Fibroblast of gingiva (primary cell): ENCODE results near the gene TRIM40.
"Not testable (repeated sequence)": the region's sequence is repeated elsewhere in the genome, so short reads cannot be mapped to it uniquely, and the experiment has no call there.

ENCODE experiments used
- DNase-seq: peaks from one replicate; pipeline ENCODE4 v3.0.0-alpha.2; 2011; ENCODE audit warnings: low read depth

TRIM40 gene

DNA sequence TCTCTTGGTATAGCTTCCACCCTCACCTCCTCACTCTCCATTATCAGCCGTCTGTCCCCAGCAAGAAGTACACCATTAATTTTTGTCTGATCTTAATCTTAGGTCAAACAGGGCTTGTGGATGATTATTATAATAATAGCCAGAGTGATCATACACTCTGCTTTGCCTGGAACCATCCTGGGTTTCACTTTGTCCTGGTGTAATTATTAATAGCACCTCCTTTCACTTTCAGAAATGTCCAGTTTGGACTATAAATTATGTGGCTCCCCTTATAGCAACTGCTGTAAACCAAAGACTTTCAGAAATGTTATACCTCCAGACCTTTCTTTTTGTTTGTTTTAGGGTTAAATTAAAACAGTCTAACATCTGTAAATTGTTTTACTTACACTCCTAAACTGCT lies 22.1 kb upstream of the TRIM40 start:
- DNase-seq: no peak

DNA sequence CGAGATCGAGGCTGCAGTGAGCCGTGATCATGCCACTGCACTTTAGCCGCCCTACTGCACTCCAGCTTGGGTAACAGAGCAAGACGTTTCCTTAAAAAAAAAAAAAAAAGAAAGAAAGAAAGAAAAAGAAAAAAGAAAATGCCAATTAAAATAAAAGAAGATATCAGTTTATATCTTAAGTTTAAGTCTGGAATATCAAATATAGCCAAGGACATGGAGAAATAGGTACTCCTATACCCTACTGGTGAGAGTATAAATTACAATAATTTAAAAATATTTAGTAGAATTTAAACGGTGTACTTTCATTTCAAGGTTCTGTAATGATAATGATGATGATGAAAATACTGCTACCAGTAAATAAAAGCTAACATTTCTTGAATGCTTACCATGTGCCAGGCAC lies 19.2 kb upstream of the TRIM40 start:
- DNase-seq: no peak

DNA sequence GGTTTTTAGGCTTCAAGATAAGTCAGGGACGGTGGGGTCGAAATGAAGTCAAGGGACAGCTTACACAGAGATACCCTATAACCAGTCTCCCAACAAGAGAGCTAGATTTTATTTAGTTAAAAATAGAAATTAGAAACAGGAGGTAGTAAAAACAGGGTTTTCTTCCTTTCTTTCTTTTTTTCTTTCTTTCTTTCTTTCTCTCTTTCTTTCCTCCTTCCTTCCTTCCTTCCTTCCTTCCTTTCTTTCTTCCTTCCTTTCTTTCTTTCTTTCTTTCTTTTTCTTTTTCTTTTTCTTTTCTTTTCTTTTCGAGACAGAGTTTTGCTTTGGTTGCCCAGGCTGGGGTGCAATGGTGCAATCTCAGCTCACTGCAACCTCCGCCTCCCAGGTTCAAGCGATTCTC lies 17.2 kb upstream of the TRIM40 start:
- not testable (repeated sequence) for DNase-seq

DNA sequence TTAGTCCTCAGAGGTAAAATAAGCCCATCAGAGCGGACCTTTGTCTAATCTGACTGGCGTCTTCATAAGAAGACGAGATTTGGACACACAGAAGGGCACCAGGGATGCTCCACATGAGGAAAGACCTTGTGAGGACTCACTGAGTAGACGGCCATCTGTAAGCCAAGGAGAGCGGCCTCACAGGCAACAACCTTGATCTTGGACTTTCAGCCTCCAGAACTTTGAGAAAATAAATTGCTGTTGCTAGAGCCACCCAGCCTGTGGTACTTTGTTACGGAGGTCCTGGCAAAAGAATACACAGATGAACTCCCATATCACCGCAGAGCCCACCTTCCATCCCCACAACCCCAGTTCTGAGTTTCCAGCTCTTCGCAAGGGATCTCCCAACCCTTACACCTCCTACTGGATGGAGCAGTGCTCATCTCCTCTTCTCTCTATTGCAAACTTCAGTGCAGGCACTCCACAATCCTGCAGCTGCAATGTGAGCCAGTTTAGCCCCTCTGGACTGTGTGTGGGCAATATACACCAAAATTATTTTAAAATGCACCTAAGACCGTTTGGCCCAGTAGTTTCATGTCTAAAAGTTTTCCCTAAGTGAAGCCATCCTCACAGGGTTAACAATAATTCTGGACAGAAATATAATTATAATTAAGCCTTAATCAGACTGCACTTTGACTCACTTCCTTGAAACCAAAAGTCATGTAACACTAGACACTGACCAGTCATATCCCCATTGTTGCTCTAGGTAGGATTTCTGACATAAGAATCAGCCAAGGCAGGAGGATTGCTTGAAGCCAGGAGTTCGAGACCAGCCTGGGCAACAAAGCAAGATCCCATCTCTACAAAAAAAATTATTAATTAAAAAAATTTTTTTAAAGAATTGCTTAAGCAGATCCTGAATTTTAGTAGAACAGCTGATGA lies 14.2 kb upstream of the TRIM40 start:
- DNase-seq: no peak

DNA sequence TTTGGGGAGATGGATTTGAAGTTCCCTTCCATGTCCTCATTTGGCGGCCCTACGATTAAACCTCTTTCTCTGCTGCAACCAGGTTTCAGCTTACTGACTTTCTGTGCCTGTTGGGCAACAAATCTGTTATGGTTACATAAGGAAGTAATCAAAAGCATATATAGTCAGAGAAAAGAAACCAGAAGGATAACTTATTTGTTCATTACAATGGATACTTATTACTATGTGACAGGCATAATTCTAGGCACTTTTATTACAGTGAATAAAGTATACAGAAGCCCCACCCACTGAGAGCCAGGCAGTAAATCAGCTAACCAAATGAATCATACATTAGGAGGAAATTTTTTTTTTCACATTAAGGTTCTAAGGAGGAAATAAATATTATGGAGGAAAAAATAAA lies 13.4 kb upstream of the TRIM40 start:
- DNase-seq: peak; percentile 55

DNA sequence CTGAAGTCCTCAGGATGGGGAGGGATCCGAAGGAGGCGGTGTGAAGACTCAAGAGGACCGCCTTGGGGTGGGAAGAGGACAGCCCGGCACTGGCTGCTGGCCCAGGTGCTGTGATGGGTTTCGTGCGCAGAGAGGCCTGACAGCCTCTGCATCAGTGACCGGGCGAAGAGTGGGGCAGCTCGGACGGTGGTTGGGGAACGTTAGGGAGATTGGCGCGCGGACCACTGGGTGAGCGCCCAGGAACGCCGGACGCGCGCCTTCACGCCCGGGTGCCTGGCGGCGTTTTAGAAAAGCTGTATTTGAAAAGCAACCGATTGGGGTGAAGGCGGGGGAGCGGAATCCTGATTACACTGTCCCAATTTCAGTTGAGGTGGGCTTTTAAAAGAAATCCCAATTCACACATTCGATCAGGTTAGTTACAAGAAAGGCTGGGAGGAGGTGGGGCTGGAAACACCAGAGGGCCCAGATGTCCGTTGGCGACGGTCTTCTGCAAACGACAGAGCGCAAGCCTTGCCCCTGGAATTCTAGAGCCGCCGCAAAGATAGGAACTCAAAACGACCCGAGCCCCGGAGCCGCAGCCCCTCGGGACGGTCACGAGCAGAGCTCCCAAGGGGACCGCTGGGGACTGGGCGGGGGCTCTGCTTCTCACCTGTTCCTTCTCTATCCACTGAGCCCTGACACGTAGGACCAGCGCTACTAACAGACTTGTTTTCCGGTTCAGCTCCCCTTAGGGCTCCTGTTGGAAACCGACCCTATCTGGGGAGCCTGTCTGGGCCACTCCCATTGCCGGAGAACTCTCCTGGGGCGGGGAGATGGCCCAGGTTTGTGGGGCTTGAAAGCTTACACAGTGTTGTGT lies 8.5 kb upstream of the TRIM40 start:
- DNase-seq: no peak

DNA sequence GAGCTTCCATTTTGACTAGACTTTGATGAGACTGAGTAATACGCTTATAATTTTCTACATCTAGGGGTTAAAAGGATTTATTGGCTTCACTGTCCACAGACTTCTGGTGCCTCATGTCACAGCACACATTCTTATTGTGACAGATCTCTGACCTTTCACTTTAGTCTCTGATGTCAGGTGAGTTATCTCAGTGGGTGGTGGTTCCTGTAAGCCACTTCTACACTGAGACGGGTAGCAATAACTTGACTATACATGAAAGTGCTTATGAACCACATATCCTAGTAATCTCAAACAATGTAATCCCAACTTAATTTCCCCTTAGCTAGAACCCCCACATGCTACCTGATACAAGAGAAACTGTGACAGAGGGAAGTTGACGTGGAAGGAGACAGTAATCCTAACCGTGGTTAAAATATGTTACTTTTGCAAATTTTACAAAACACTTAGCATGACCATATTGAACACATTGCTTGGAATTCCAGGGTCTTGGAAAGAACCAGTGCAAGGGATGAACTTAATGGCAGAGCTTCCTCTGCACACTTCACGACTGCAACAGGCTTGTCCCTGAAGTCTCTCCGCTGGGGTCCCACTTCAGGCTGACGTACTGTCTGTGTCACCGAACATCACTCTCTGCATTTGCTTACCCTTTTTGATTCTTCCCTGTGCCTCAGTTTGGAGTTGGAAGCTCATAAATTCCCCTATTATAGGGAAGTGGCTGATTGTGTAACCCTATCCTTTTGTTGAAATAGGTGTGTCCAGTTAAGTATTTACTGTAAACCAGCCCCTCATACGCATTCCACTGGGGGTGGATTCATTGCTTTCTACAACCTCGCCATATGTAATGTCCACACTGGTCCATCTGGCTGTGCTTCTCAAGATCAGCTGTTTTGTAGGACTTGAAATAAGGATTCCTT lies 6.4 kb upstream of the TRIM40 start:
- DNase-seq: no peak

DNA sequence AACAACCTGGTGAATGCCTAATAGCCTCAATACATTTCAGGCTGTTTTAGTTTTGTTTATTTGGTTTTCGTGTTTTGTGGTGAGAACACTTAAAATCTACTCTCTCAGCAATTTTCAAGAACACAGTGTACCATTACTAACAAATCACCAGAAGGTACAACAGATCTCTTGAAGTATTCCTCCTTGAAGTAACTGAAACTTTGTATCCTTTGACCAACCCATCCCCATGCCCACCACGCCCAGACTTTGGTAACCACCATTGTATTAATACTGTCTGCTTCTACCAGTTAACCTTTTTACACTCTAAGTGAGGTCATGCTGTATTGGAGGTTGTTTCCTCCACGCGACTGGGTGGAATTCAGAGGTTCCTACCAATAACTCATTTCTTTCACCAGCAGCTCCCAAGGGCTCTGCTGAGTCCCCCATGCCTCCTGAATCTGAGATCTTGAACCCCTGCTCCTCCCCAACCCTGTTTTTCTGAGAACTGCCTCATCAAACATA lies 5.7 kb upstream of the TRIM40 start:
- no peak for DNase-seq

DNA sequence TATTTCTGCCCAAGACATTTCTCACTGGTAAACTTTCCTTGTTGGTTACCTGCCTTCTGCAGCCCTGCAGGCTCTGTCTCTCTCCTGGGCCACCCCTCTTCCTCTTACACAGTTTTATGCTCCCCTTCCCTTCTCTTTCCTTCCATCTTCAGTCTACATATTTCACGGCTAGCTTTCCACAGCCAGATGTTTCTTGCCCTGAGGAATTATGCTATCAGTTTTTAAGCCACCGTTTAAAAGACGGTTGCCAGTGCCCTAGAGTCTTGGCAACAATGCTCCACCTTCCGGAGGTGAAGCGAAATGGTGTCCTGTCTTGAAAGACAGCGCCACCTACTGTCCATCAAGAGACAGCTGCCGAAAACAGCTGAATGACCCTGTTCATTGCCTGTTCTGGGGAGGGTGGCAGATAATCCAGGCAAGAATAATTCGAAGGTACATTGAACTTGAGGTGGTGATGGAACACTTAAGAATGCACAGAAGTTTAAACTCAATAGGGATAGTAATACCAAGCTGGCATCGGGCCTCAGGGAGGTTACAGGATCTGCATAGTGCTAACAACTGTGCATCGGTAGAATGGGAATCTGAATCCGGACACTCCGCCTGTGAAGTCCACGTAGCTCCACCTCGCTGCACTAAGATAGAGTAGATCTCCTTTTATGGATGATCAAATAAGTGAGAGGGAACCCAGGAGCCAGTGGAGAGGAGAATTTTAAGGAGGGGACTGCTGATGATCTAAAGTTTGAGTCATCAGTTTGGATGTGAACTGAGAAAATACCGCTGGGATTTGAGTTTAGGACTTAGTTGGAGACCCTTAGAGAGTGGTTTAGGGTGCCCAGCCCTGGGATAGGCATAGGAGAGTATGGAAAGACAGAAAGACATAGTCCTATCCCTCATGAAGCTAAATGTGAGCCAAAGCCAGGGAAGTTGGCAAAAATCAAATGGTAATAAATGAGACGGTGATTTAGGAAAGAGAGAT lies 4.8 kb upstream of the TRIM40 start:
- DNase-seq: peak; percentile 82

DNA sequence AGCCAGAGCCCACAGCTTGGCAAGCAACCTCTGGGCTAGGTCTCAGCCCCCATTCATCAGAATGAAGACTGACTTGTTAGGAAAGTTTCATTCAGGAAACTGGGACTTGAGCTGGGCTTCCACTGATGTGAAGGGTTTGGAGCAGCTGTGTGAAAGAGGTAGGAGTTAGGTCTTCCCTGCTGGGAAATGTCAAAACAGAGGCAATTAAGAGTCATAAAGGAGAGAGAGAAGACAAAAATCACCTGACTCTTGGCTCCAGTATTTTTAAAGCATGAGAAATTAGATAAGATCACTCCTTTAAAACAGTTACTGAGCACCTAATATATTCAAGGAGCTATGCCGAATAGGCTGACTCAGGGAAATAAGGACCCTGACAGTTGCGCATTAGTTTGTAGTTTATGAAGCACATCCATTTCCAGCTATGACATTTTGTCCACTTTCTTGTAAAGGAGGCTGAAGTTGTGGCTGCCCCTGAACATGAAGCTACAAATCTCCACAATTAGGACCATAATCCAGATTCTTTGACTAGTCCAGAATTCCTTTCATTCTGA lies 3.9 kb upstream of the TRIM40 start:
- DNase-seq: no peak

DNA sequence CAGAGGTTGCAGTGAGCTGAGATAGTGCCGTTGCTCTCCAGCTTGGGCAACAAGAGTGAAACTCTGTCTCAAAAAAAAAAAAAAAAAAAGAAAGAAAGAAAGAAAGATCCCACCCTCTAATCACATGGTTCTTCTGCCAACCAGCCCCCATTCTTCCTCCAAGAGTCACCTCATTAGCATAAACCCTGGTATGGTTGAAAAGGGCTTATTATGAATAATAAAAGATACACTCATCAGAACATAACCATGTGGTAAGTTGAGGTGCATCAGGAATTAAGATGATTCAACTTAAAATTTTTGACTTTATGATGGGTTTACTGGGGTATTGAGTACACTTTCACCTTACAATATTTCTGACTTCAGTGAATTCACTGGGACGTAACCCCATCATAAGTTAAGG lies 793 bp upstream of the TRIM40 start:
- DNase-seq: no peak

DNA sequence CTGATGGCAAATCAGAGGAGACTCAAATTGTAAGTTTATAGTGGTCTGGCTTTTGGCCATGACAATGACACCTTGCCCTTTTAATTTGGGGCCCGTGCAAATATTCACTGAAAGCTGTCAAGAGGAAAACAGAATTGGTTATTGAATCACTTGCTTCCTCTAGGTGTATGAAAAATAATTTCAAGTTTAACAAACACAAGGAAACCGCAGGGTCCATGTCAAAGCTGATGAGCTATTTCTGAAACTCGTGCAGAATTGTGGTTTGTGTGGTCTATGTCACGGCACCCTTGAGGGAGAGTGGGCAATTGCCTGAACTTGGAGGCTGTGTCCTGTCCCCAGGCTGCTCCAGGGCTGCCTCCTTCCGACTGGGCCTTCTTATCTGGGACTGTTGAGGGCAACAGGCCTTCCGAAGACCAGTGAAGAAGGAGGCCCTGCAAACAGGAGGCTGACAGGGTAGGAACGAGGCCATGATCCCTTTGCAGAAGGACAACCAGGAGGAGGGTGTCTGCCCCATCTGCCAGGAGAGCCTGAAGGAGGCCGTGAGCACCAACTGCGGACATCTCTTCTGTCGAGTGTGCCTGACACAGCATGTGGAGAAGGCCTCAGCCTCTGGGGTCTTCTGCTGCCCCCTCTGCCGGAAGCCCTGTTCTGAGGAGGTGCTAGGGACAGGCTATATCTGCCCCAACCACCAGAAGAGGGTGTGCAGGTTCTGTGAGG lies 788 bp downstream of the TRIM40 start:
- DNase-seq: no peak

DNA sequence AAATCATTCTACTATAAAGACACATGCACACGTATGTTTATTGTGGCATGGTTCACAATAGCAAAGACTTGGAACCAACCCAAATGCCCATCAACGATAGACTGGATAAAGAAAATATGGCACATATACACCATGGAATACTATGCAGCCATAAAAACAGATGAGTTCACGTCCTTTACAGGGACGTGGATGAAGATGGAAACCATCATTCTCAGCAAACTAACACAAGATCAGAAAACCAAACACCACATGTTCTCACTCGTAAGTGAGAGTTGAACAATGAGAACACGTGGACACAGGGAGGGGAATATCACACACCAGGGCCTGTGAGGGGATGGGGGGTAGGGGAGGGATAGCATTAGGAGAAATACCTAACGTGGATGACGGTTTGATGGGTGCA lies 4.3 kb downstream of the TRIM40 start:
- not testable (repeated sequence) for DNase-seq

DNA sequence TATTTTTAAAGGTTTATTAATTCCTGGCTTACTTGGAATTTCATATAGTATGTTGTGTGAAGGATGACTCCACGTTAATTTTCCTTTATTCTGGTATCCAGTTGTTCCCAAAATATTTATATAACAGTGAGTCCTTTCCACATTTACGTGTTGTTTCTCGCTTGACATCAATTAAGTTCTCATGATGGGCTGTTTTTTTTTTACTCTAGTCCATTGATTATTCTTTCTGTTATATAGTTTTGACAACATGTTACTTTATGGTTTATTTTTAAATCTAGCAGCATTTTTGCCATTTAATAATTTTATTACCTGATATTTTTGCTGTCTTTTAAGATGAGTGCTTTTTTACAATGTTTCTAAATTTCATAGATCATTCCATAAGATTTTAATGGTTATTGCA lies 6.7 kb downstream of the TRIM40 start:
- no peak for DNase-seq

DNA sequence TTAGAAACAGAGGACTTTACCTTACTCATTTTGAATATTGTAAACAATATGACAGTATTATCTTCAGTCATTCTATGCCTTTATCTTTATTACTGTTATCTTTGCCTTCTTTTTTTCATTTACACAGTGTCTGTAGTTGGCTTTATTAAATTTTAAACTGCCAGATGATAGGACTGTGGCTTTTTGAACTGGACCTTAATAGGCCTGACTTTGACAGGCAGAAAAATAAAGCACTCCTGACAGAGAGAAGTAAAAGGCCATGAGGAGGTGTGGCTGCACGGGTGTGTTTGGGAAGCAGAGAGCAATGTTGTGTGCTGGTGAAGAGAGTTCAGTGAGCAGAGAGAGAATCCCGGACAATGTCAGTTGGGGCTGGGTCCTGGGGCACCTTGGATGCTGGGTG lies 7.8 kb downstream of the TRIM40 start:
- no peak for DNase-seq

DNA sequence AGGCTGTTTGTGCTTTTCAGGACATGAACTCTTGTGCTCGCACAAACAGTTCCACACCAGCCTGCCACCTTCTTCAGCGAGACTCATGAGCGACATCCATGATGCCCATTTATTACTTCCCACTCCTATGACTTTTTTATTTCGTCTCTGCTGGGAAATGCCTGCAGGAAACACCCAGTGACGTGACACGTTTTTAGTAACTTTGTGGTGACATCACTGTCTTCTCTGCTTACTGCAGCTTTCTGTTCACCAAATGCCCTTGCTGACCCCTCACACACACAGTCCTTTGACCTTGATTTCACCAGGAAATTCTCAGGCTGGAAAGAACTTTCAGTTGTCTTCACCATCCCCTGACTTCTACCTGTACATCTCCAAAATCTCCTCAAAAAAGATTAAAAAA lies 8.9 kb downstream of the TRIM40 start:
- no peak for DNase-seq

DNA sequence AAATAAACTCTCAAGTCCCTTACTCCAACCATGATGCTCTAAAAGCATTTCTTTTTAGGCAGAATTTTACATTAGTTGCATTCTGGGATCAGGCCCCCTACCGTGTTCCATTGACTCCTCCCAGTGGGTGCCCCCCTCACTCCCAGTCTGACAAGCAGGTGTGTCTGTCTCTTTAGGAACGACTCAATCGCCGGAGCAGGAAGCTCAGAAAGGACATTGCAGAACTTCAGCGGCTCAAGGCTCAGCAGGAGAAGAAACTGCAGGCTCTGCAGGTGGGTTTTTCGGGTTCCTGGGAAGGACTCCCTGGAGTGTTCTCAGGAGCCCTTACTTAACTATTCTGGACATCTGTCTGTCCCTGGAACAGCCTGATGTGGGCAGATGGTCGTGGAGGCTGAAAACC lies 9.9 kb downstream of the TRIM40 start:
- DNase-seq: no peak

DNA sequence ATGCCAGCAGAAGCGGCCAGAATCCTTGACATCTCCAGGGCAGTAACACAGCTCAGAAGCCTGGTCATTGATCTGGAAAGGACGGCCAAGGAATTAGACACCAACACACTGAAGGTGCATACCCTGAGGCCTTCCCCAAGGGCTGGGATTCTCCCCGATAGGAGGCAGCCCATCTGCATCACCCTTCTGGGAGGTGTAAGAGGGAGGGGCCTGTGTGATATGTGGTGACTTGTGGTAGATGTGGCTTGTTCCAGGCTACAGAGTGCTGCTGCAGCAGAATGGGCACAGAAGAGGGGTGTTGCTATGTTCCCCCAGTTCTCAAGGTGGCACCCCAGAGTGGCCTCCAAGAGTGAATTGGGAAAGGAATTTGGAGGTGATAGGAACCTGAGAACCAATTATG lies 11.2 kb downstream of the TRIM40 start:
- no peak for DNase-seq

DNA sequence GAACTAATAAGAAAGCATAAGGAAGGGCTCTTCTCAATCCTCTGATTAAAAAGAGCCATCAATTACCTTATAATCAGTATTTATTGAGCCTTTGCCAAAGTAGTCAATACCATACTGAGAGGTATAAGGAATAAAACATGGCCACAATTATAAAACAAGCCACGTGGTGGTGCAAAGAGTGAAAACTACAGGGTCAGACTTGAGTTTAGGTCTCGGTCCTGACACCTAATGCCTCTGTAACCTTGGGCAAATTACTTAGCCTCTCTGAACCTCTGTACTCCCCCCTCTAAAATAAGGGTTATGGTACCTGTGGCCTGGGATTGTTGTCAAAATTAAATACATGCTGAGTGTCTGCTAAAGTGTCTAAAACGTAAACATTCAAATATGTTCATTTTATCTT lies 13.3 kb downstream of the TRIM40 start:
- no peak for DNase-seq
